H9 (cell line): ENCODE results near the gene ATP2C1. TPM values are rescaled to one million over a fixed set of nuclear protein-coding genes. Genes with fewer than 3 reads are reported as not detected.

Experiments
- DNase-seq: peaks from one replicate; pipeline ENCODE4 v3.0.0-alpha.2; 2017
- H2AFZ ChIP-seq: one replicate; pipeline ENCODE4 v1.6.1; 2013; ENCODE audit warnings: mild to moderate bottlenecking, low read length, control low read depth, moderate library complexity
- H2AK5ac ChIP-seq: 2 replicates; pipeline ENCODE4 v1.6.1; 2013; ENCODE audit warnings: low read length, control low read depth, mixed read lengths; ENCODE audit not compliant: insufficient read length
- H2BK120ac ChIP-seq: one replicate; pipeline ENCODE4 v1.6.1; 2013; ENCODE audit warnings: low read depth, mild to moderate bottlenecking, low read length, control low read depth, inconsistent platforms; ENCODE audit not compliant: poor library complexity, severe bottlenecking
- H2BK12ac ChIP-seq: 2 replicates; pipeline ENCODE4 v1.6.1; 2013; ENCODE audit warnings: low read length, control low read depth, mixed read lengths, low read depth; ENCODE audit not compliant: insufficient read length
- H2BK15ac ChIP-seq: 2 replicates; pipeline ENCODE4 v1.6.1; 2013; ENCODE audit warnings: low read depth, low read length, control low read depth
- H2BK20ac ChIP-seq: one replicate; pipeline ENCODE4 v1.6.1; 2013; ENCODE audit warnings: low read depth, mild to moderate bottlenecking, low read length, control low read depth, inconsistent platforms; ENCODE audit not compliant: poor library complexity, severe bottlenecking
- H2BK5ac ChIP-seq: 2 replicates; pipeline ENCODE4 v1.6.1; 2013; ENCODE audit warnings: low read length, control low read depth, mixed read lengths; ENCODE audit not compliant: insufficient read length
- H3K14ac ChIP-seq: 2 replicates; pipeline ENCODE4 v1.6.1; 2013; ENCODE audit warnings: low read length, control low read depth; ENCODE audit not compliant: insufficient read depth
- H3K18ac ChIP-seq: 2 replicates; pipeline ENCODE4 v1.6.1; 2013; ENCODE audit warnings: low read depth, mild to moderate bottlenecking, mixed read lengths, low read length, control low read depth; ENCODE audit not compliant: insufficient read length
- H3K23ac ChIP-seq: 2 replicates; pipeline ENCODE4 v1.6.1; 2013; ENCODE audit warnings: low read length, control low read depth, mixed read lengths, low read depth; ENCODE audit not compliant: insufficient read length
- H3K23me2 ChIP-seq: 2 replicates; pipeline ENCODE4 v1.6.1; 2013; ENCODE audit warnings: low read depth, mild to moderate bottlenecking, mixed read lengths, low read length, control low read depth; ENCODE audit not compliant: insufficient read length, poor library complexity, severe bottlenecking
- H3K27ac ChIP-seq: 2 replicates; pipeline ENCODE4 v1.5.1; 2013; ENCODE audit warnings: low read length, control low read depth, mixed read lengths, low read depth; ENCODE audit not compliant: insufficient read length
- H3K27me3 ChIP-seq: 2 replicates; pipeline ENCODE4 v1.6.1; 2013; ENCODE audit warnings: low read length, control low read depth, inconsistent platforms; ENCODE audit not compliant: insufficient read depth
- H3K4ac ChIP-seq: 2 replicates; pipeline ENCODE4 v1.6.1; 2013; ENCODE audit warnings: low read depth, mild to moderate bottlenecking, control low read depth, inconsistent platforms, low read length, moderate library complexity
- H3K4me1 ChIP-seq: 2 replicates; pipeline ENCODE4 v1.6.1; 2013; ENCODE audit warnings: low read length, control low read depth, inconsistent platforms; ENCODE audit not compliant: insufficient read depth
- H3K4me2 ChIP-seq: 2 replicates; pipeline ENCODE4 v1.6.1; 2013; ENCODE audit warnings: low read length, control low read depth, mixed read lengths; ENCODE audit not compliant: insufficient read length, insufficient read depth
- H3K56ac ChIP-seq: 2 replicates; pipeline ENCODE4 v1.6.1; 2013; ENCODE audit warnings: low read depth, mild to moderate bottlenecking, mixed read lengths, low read length, control low read depth; ENCODE audit not compliant: insufficient read length
- H3K79me1 ChIP-seq: 2 replicates; pipeline ENCODE4 v1.6.1; 2013; ENCODE audit warnings: low read depth, mild to moderate bottlenecking, moderate library complexity, low read length, control low read depth, inconsistent platforms; ENCODE audit not compliant: insufficient read depth, poor library complexity, severe bottlenecking
- H3K79me2 ChIP-seq: 2 replicates; pipeline ENCODE4 v1.6.1; 2013; ENCODE audit warnings: low read length, control low read depth, inconsistent platforms; ENCODE audit not compliant: insufficient read depth
- H3K9ac ChIP-seq: 2 replicates; pipeline ENCODE4 v1.6.1; 2013; ENCODE audit warnings: low read length, control low read depth, mixed read lengths; ENCODE audit not compliant: insufficient read length; ENCODE audit errors: extremely low read depth
- H3K9me3 ChIP-seq: one replicate; pipeline ENCODE4 v1.6.1; 2013; ENCODE audit warnings: low read depth, low read length, inconsistent platforms; ENCODE audit not compliant: control insufficient read depth
- H3T11ph ChIP-seq: one replicate; pipeline ENCODE4 v1.6.1; 2013; ENCODE audit warnings: mild to moderate bottlenecking, low read length, control low read depth, inconsistent platforms
- H4K20me1 ChIP-seq: one replicate; pipeline ENCODE4 v1.6.1; 2013; ENCODE audit not compliant: control insufficient read depth, insufficient read length, insufficient read depth
- H4K5ac ChIP-seq: 2 replicates; pipeline ENCODE4 v1.6.1; 2013; ENCODE audit warnings: low read depth, mild to moderate bottlenecking, mixed read lengths, low read length, control low read depth; ENCODE audit not compliant: insufficient read length
- H4K8ac ChIP-seq: replicated peaks from 2 replicates; pipeline ENCODE4 v1.6.1; 2013; ENCODE audit warnings: low read length, control low read depth, mixed read lengths, low read depth; ENCODE audit not compliant: insufficient read length
- H4K91ac ChIP-seq: 2 replicates; pipeline ENCODE4 v1.6.1; 2013; ENCODE audit warnings: low read depth, mild to moderate bottlenecking, moderate library complexity, mixed read lengths, low read length, control low read depth; ENCODE audit not compliant: insufficient read length
- H3K27ac Mint-ChIP-seq, 3 experiments: 2 replicates in 2 of 3; 3 replicates in 1 of 3; pipeline ENCODE4 v1.8.0; 2020 to 2021; ENCODE audit warnings: mixed read lengths in 3 of 3, mild to moderate bottlenecking in 1 of 3, moderate library complexity in 1 of 3
- H3K27me3 Mint-ChIP-seq: 2 replicates; pipeline ENCODE4 v1.8.0; 2021; ENCODE audit warnings: low read depth, mild to moderate bottlenecking, moderate library complexity, mixed read lengths
- H3K36me3 Mint-ChIP-seq, 3 experiments: 2 replicates in 2 of 3; 3 replicates in 1 of 3; pipeline ENCODE4 v1.8.0; 2020 to 2021; ENCODE audit warnings: low read depth in 3 of 3, mixed read lengths in 3 of 3; ENCODE audit not compliant: insufficient read depth in 1 of 3
- H3K4me1 Mint-ChIP-seq, 2 experiments: 2 replicates each; pipeline ENCODE4 v1.8.0; 2020; ENCODE audit warnings: mixed read lengths in 2 of 2
- H3K4me3 Mint-ChIP-seq, 2 experiments: 2 replicates in 1 of 2; 3 replicates in 1 of 2; pipeline ENCODE4 v1.8.0; 2020 to 2021; ENCODE audit warnings: mild to moderate bottlenecking in 2 of 2, mixed read lengths in 2 of 2, moderate library complexity in 1 of 2
- H3K9me3 Mint-ChIP-seq, 2 experiments: 2 replicates in 1 of 2; 3 replicates in 1 of 2; pipeline ENCODE4 v1.8.0; 2020; ENCODE audit warnings: mild to moderate bottlenecking in 2 of 2, mixed read lengths in 2 of 2, moderate library complexity in 1 of 2
- WGBS: extraction: QIAGEN DNeasy Blood & Tissue Kit; methylation state at CpG from one replicate; pipeline ENCODE4 v1.1.7; 2013; ENCODE audit warnings: missing lambda C conversion rate, low lambda C conversion rate, mixed read lengths; ENCODE audit not compliant: insufficient read length; ENCODE audit errors: extremely low coverage; 5-methylcytosine and 5-hydroxymethylcytosine counted together
- total RNA-seq: library from RNA; stranded (reverse); gene quantifications from 2 replicates; pipeline ENCODE4 v1.2.1, GENCODE V29; 2021
- TF ChIP-seq, protein P1 (sequence below): fragments of 200-600 bp; sonication (generic); conservative IDR thresholded peaks from 3 replicates; pipeline ENCODE4 v1.8.0; 2021; ENCODE audit warnings: antibody characterized with exemption, mild to moderate bottlenecking

The ATP2C1 gene
- total RNA-seq, 1 experiment from 2014 or later, result 65.5 TPM

DNA sequence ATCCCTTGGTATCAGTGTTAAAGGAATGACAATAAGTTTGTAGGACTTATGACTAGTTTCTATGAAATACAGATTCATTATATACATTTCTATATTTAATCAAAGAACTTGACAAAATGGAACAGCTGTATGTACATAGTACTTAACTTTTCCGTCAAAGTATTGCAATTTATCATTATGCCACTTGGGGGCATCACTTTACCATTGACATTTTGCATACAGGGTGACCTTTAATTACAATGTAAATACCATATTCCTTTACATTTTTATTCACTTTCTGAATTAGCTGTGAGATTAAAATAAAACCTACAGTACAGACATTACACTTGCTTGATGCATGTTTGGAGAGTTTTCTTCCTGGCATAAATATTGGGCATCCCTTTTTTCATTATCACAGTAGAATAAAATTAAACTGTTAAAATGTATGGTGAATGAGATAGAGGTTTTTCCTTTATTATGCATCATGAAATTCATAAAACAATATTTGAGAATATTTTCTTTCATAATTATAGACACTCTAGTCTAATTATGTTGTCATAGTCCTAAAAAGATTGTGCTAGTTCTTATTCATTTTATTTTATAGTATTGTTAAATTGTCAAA, 139.7 kb downstream of the ATP2C1 start:
- no peaks in the 10 kb centered on the region for H3K27me3 Mint-ChIP-seq
- WGBS, result no CpG with 5 or more reads among the region's 1 CpG
- no peak overlapping the region for H2BK15ac ChIP-seq
- H2AFZ ChIP-seq, result no peak overlapping the region
- H3K4ac ChIP-seq, result no peak overlapping the region
- H3K79me2 ChIP-seq, result no peaks in the 10 kb centered on the region
- H3K23ac ChIP-seq, result no peak overlapping the region
- H3K14ac ChIP-seq, result no peak overlapping the region
- H2AK5ac ChIP-seq, result no peak overlapping the region
- H3K4me1 Mint-ChIP-seq, result no peaks in the 10 kb centered on the region
- no peak overlapping the region for H4K5ac ChIP-seq
- no peak overlapping the region for H4K91ac ChIP-seq
- H3K27ac Mint-ChIP-seq, result no peak overlapping the region
- no peak overlapping the region for H3K4me2 ChIP-seq
- H2BK20ac ChIP-seq, result no peak overlapping the region
- no peaks in the 10 kb centered on the region for H3K9me3 ChIP-seq
- no peak overlapping the region for H3K9ac ChIP-seq
- no peaks in the 10 kb centered on the region for H3K79me1 ChIP-seq
- H4K8ac ChIP-seq, result no peak overlapping the region
- no peaks in the 10 kb centered on the region; a peak in 1 of 7 replicates for H3K36me3 Mint-ChIP-seq
- no peak overlapping the region for H3K56ac ChIP-seq
- H3K9me3 Mint-ChIP-seq, result no peaks in the 10 kb centered on the region
- no peak overlapping the region for H3K27ac ChIP-seq
- no peak overlapping the region for H3K18ac ChIP-seq
- DNase-seq, result no peak
- no peaks in the 10 kb centered on the region for H3K23me2 ChIP-seq
- H2BK5ac ChIP-seq, result no peak overlapping the region
- no peak overlapping the region for H3T11ph ChIP-seq
- no peaks in the 10 kb centered on the region for H3K4me1 ChIP-seq
- no peak overlapping the region for H2BK12ac ChIP-seq
- no peaks in the 10 kb centered on the region for H4K20me1 ChIP-seq
- H2BK120ac ChIP-seq, result no peak overlapping the region
- no peaks in the 10 kb centered on the region for H3K27me3 ChIP-seq
- no peak overlapping the region for H3K4me3 Mint-ChIP-seq
- TF ChIP-seq, protein P1, sequence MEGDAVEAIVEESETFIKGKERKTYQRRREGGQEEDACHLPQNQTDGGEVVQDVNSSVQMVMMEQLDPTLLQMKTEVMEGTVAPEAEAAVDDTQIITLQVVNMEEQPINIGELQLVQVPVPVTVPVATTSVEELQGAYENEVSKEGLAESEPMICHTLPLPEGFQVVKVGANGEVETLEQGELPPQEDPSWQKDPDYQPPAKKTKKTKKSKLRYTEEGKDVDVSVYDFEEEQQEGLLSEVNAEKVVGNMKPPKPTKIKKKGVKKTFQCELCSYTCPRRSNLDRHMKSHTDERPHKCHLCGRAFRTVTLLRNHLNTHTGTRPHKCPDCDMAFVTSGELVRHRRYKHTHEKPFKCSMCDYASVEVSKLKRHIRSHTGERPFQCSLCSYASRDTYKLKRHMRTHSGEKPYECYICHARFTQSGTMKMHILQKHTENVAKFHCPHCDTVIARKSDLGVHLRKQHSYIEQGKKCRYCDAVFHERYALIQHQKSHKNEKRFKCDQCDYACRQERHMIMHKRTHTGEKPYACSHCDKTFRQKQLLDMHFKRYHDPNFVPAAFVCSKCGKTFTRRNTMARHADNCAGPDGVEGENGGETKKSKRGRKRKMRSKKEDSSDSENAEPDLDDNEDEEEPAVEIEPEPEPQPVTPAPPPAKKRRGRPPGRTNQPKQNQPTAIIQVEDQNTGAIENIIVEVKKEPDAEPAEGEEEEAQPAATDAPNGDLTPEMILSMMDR, result peak; percentile 84
